ENCODE measurements around the gene OPCML. TPM values are rescaled to one million over a fixed set of nuclear protein-coding genes. Genes with fewer than 3 reads are reported as not detected.

OPCML gene
- total RNA-seq, 1 experiment from 2014 or later = not detected

- peaks cover 1% of the 10 kb centered on the region; the same call in 1 of the 2 replicates for H3K4me1 ChIP-seq (replicated peaks; ENCODE audit: insufficient read depth)
- DNase-seq = no peak
- BruUV-seq (replicated peaks) = no TSS peak
- H4K20me1 ChIP-seq (ENCODE audit: insufficient read depth) = no peaks in the 10 kb centered on the region
- H2AFZ ChIP-seq = no peak overlapping the region
- POLR2A ChIA-PET (ENCODE audit: unreplicated experiment) = no interaction called here
- intact Hi-C loops (cut with micrococcal nuclease; ENCODE audit: unreplicated experiment) = no loop called here
- H3K9me2 ChIP-seq (ENCODE audit: insufficient read depth) = no peaks in the 10 kb centered on the region
- no peak overlapping the region for H3K4me3 ChIP-seq
- no peaks in the 10 kb centered on the region for H3K27me3 ChIP-seq (ENCODE audit: insufficient read depth, low read depth)
- CTCF ChIA-PET = no interaction called here
- H3K27ac ChIP-seq = no peak overlapping the region
- no peak overlapping the region for H3K4me2 ChIP-seq
- no peaks in the 10 kb centered on the region for H3F3A ChIP-seq (ENCODE audit: insufficient read depth, low read depth)
- no peaks in the 10 kb centered on the region for H3K79me2 ChIP-seq (ENCODE audit: low read depth)
- TF ChIP-seq EZH2 (IDR thresholded peaks at IDR 0.05; ENCODE audit: low read depth) (no peak), CTCF (conservative IDR thresholded peaks at IDR 0.05) (no peak)
- no peaks in the 10 kb centered on the region for H3K36me3 ChIP-seq (ENCODE audit: low read depth)
- H3K9me3 ChIP-seq (ENCODE audit: insufficient read depth, low read depth) = no peaks in the 10 kb centered on the region
Observed at GRCh38 chr11:132627981-132628380, 904.3 kb downstream of the OPCML start.

- Histone ChIP-seq H3K9me2 (ENCODE audit: insufficient read depth) (no peaks in the 10 kb centered on the region), H3K4me1 (replicated peaks; ENCODE audit: insufficient read depth) (no peaks in the 10 kb centered on the region), H3F3A (ENCODE audit: insufficient read depth, low read depth) (no peaks in the 10 kb centered on the region), H3K27me3 (ENCODE audit: insufficient read depth, low read depth) (no peaks in the 10 kb centered on the region), H3K27ac (no peak overlapping the region), H4K20me1 (ENCODE audit: insufficient read depth) (no peaks in the 10 kb centered on the region), H3K4me3 (no peak overlapping the region), H3K4me2 (no peak overlapping the region), H2AFZ (no peak overlapping the region), H3K9me3 (ENCODE audit: insufficient read depth, low read depth) (no peaks in the 10 kb centered on the region), H3K36me3 (ENCODE audit: low read depth) (no peaks in the 10 kb centered on the region), H3K79me2 (ENCODE audit: low read depth) (no peaks in the 10 kb centered on the region)
- intact Hi-C loops (cut with micrococcal nuclease; ENCODE audit: unreplicated experiment) = no loop called here
- POLR2A ChIA-PET (ENCODE audit: unreplicated experiment) = no interaction called here
- no peak for TF ChIP-seq EZH2 (IDR thresholded peaks at IDR 0.05; ENCODE audit: low read depth)
- TF ChIP-seq CTCF (conservative IDR thresholded peaks at IDR 0.05) = no peak
- no TSS peak for BruUV-seq (replicated peaks)
- DNase-seq = no peak
- CTCF ChIA-PET = no interaction called here
Observed at GRCh38 chr11:132626446-132626845, 905.9 kb downstream of the OPCML start.

GRCh38 chr11:132623511-132623910 is 908.8 kb downstream of the OPCML start:
- no TSS peak for BruUV-seq (replicated peaks)
- POLR2A ChIA-PET (ENCODE audit: unreplicated experiment) = no interaction called here
- H3K79me2 ChIP-seq (ENCODE audit: low read depth) = no peaks in the 10 kb centered on the region
- no peak for DNase-seq
- CTCF ChIA-PET = no interaction called here
- intact Hi-C loops (cut with micrococcal nuclease; ENCODE audit: unreplicated experiment) = no loop called here
- H2AFZ ChIP-seq = no peak overlapping the region
- no peaks in the 10 kb centered on the region for H3K9me3 ChIP-seq (ENCODE audit: insufficient read depth, low read depth)
- H3K4me3 ChIP-seq = no peak overlapping the region
- no peaks in the 10 kb centered on the region for H3K27me3 ChIP-seq (ENCODE audit: insufficient read depth, low read depth)
- no peaks in the 10 kb centered on the region for H3K36me3 ChIP-seq (ENCODE audit: low read depth)
- H3K4me2 ChIP-seq = no peak overlapping the region
- no peaks in the 10 kb centered on the region for H3F3A ChIP-seq (ENCODE audit: insufficient read depth, low read depth)
- no peaks in the 10 kb centered on the region for H4K20me1 ChIP-seq (ENCODE audit: insufficient read depth)
- no peak overlapping the region for H3K27ac ChIP-seq
- TF ChIP-seq EZH2 (IDR thresholded peaks at IDR 0.05; ENCODE audit: low read depth) (no peak), CTCF (conservative IDR thresholded peaks at IDR 0.05) (no peak)
- no peaks in the 10 kb centered on the region for H3K4me1 ChIP-seq (replicated peaks; ENCODE audit: insufficient read depth)
- H3K9me2 ChIP-seq (ENCODE audit: insufficient read depth) = no peaks in the 10 kb centered on the region

Data from PC-9 (cell line).